K562 (cell line): ENCODE measurements around the gene LZTR1. TPM values are rescaled to one million over a fixed set of nuclear protein-coding genes. Genes with fewer than 3 reads are reported as not detected.
A peak's percentile ranks its signal among the peaks of the same experiment; 100 is the strongest.

ENCODE experiments used
- BRF1 ChIP-seq: IDR thresholded peaks from 3 replicates; pipeline ENCODE4 v1.6.1; 2011; ENCODE audit warnings: borderline replicate concordance, mild to moderate bottlenecking; ENCODE audit not compliant: insufficient read length; ENCODE audit errors: extremely low read depth
- IRF1 ChIP-seq: sonication (generic); formaldehyde crosslinking; IDR thresholded peaks from 2 replicates; pipeline ENCODE4 v1.8.0; 2022; ENCODE audit warnings: missing genetic modification reagents, mild to moderate bottlenecking, borderline replicate concordance
- MECOM ChIP-seq: fragments of 250-450 bp; sonication (Bioruptor Pico); IDR thresholded peaks from 2 replicates; pipeline ENCODE4 v1.8.0; 2022; ENCODE audit warnings: inconsistent platforms
- NCOA2 ChIP-seq, 2 experiments: fragments of 450-650 bp; IDR thresholded peaks; 2 replicates each; pipeline ENCODE4 v1.6.1; 2018; ENCODE audit warnings: mild to moderate bottlenecking in 2 of 2, moderate library complexity in 1 of 2; ENCODE audit not compliant: partially characterized antibody in 2 of 2
- NELFE ChIP-seq: IDR thresholded peaks from 2 replicates; pipeline ENCODE4 v1.6.1; 2011; ENCODE audit warnings: mild to moderate bottlenecking; ENCODE audit not compliant: insufficient read depth, insufficient read length
- NFE2 ChIP-seq: IDR thresholded peaks from 2 replicates; pipeline ENCODE4 v1.6.1; 2014; ENCODE audit warnings: antibody characterized with exemption, low read depth
- NFE2L1 ChIP-seq: fragments of 450-650 bp; IDR thresholded peaks from 2 replicates; pipeline ENCODE4 v1.6.1; 2016; ENCODE audit warnings: missing genetic modification characterization, low read depth, mild to moderate bottlenecking, missing compliant biosample characterization, moderate library complexity, borderline replicate concordance
- NR3C1 ChIP-seq: sonication (generic); formaldehyde crosslinking; IDR thresholded peaks from 2 replicates; pipeline ENCODE4 v1.8.1; 2022; ENCODE audit warnings: missing genetic modification reagents
- POLR2AphosphoS5 ChIP-seq: IDR thresholded peaks from 2 replicates; pipeline ENCODE4 v1.6.1; 2011; ENCODE audit warnings: mild to moderate bottlenecking, low read depth, low read length, moderate library complexity; ENCODE audit not compliant: control insufficient read depth, insufficient read depth
- POLR3A ChIP-seq: IDR thresholded peaks from 2 replicates; pipeline ENCODE4 v1.6.1; 2011; ENCODE audit warnings: borderline replicate concordance, mild to moderate bottlenecking, moderate library complexity; ENCODE audit not compliant: insufficient read length, insufficient read depth; ENCODE audit errors: extremely low read depth
- PRPF4 ChIP-seq: fragments of 200-400 bp; formaldehyde crosslinking; IDR thresholded peaks from one replicate; pipeline ENCODE4 v1.6.1; 2017; ENCODE audit warnings: low read length, low read depth, mild to moderate bottlenecking; ENCODE audit not compliant: insufficient read depth, poor library complexity, severe bottlenecking
- RBFOX2 ChIP-seq: fragments of 200-400 bp; formaldehyde crosslinking; IDR thresholded peaks from 2 replicates; pipeline ENCODE4 v1.6.1; 2017; ENCODE audit warnings: low read depth, mild to moderate bottlenecking, low read length, moderate library complexity
- SMARCC2 ChIP-seq: fragments of 450-650 bp; IDR thresholded peaks from 2 replicates; pipeline ENCODE4 v1.6.1; 2017; ENCODE audit warnings: antibody characterized with exemption, moderate library complexity, mild to moderate bottlenecking, low read depth
- SP2 ChIP-seq: IDR thresholded peaks from 2 replicates; pipeline ENCODE4 v1.6.1; 2011; ENCODE audit warnings: mild to moderate bottlenecking, low read depth, low read length, moderate library complexity; ENCODE audit not compliant: poor library complexity, severe bottlenecking; ENCODE audit errors: extremely low read depth
- SREBF1 ChIP-seq: fragments of 150-350 bp; IDR thresholded peaks from 2 replicates; pipeline ENCODE4 v1.6.1; 2014; ENCODE audit warnings: antibody characterized with exemption, low read depth, low read length, borderline replicate concordance
- TAF15 ChIP-seq: fragments of 200-400 bp; formaldehyde crosslinking; IDR thresholded peaks from 2 replicates; pipeline ENCODE4 v1.6.1; 2017; ENCODE audit warnings: mild to moderate bottlenecking, low read depth, low read length, moderate library complexity
- ZNF232 ChIP-seq: sonication (generic); formaldehyde crosslinking; IDR thresholded peaks from 2 replicates; pipeline ENCODE4 v1.8.0; 2022; ENCODE audit warnings: mild to moderate bottlenecking, missing genetic modification reagents
- ZNF384 ChIP-seq: IDR thresholded peaks from 2 replicates; pipeline ENCODE4 v1.6.1; 2012; ENCODE audit warnings: low read depth, low read length, improper control_type of control experiment
- ZNF449 ChIP-seq: fragments of 250-450 bp; sonication (Bioruptor Pico); IDR thresholded peaks from 2 replicates; pipeline ENCODE4 v1.8.0; 2022; ENCODE audit warnings: moderate library complexity, mild to moderate bottlenecking, inconsistent platforms
- ZNF551 ChIP-seq: fragments of 250-450 bp; sonication (Bioruptor Pico); IDR thresholded peaks from 2 replicates; pipeline ENCODE4 v1.5.0; 2021; ENCODE audit warnings: mild to moderate bottlenecking, moderate library complexity
- ZNF561 ChIP-seq: fragments of 450-650 bp; formaldehyde crosslinking; conservative IDR thresholded peaks from 2 replicates; pipeline ENCODE4 v1.4.0; 2020; ENCODE audit warnings: mild to moderate bottlenecking, moderate library complexity
- ZNF583 ChIP-seq: fragments of 250-450 bp; sonication (Bioruptor Pico); IDR thresholded peaks from 2 replicates; pipeline ENCODE4 v1.4.0; 2020
- ZNF707 ChIP-seq: fragments of 250-450 bp; sonication (Bioruptor Pico); conservative IDR thresholded peaks from 2 replicates; pipeline ENCODE4 v1.8.0; 2022; ENCODE audit warnings: inconsistent platforms, mild to moderate bottlenecking, moderate library complexity
- polyA plus RNA-seq, 8 experiments: library from polyadenylated mRNA; depleted of rRNA in 4 of 8; stranded (reverse) in 5 of 8; unstranded in 3 of 8; fragments of >200 nt; fragmentation: Nextera tagmentation in 2 of 8; fragmentation: Illumina TruSeq in 1 of 8; extraction: Ambion mirVana in 2 of 8; extraction: Trizol in 1 of 8; gene quantifications; 2 replicates each; pipeline versions ENCODE4 v1.2.1 to v1.2.3, GENCODE V29; 2011 to 2014; ENCODE audit warnings: inconsistent platforms in 1 of 8, missing spikeins in 1 of 8
- total RNA-seq, 7 experiments: library from RNA; depleted of rRNA in 6 of 7; stranded (reverse); fragments of >200 nt in 6 of 7; fragmentation: Illumina TruSeq in 2 of 7; extraction: Trizol in 2 of 7; gene quantifications; 2 replicates each; pipeline versions ENCODE4 v1.2.1 to v1.2.3, GENCODE V29; 2011 to 2021; ENCODE audit warnings: low replicate concordance in 1 of 7
- TF ChIP-seq, protein P1 (sequence below): fragments of 200-800 bp; sonication (Bioruptor generic); IDR thresholded peaks from 2 replicates; pipeline ENCODE4 v1.6.1; 2017; ENCODE audit warnings: missing genetic modification characterization, missing compliant biosample characterization
- TF ChIP-seq, protein P2 (sequence below): fragments of 250-450 bp; sonication (Bioruptor Pico); IDR thresholded peaks from 2 replicates; pipeline ENCODE4 v1.9.0; 2021; ENCODE audit warnings: mild to moderate bottlenecking

LZTR1 gene
- total and polyA plus RNA-seq, 9 of the 15 experiments (the other 6 are each of a cell fraction or from before 2014, with no cell fraction given), result 2.2 to 135 (median 63.0) TPM

DNA sequence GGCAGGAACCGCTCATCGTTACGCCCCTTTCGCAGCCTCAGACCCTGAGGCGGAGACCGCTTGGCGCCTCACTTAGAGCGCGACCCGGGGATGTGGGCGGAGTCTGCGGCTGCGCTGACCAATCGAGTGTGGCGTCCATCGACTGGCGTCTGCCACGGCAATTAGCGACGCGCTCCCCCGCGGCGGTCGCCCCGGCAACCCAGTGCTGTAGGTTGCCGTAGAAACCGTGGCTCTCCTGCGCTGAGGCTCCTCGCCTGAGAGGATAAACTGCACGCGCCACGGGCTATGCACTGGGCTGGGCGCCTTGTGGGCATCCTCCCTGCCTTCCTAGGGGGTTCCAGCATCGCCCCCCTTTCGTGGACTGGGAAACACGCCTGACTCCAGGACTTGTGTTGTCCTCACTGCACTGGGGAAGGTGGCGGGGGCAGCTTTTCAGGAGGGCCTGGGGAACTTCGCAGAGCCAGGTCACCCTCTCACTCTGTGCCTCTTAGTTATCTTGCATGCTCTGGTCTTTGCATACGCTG, 32.2 kb downstream of the LZTR1 start (continued):
- TF ChIP-seq ZNF384 (no peak; the same call in 1 of the 2 replicates), TAF15 (no peak), MECOM (CRISPR knock-in tag) (no peak), POLR2AphosphoS5 (no peak), NR3C1 (CRISPR knock-in tag) (no peak), ZNF561 (CRISPR knock-in tag) (0 out of 2 replicates have a peak, but pooled peaks have one; percentile 21), SP2 (peak; percentile 49), NCOA2 (IDR thresholded peaks at IDR 0.05; ENCODE audit: partially characterized antibody in 2 of 2) (no peak), IRF1 (CRISPR knock-in tag) (no peak), BRF1 (no peak), RBFOX2 (peak; percentile 75; the same call in 1 of the 2 replicates), ZNF232 (CRISPR knock-in tag) (no peak), NFE2 (no peak), POLR3A (no peak), NFE2L1 (no peak), SMARCC2 (no peak), NELFE (no peak), ZNF449 (CRISPR knock-in tag) (0 out of 2 replicates have a peak, but pooled peaks have one; percentile 14), SREBF1 (peak; percentile 60), ZNF583 (peak; percentile 88; the same call in 1 of the 2 replicates), ZNF551 (CRISPR knock-in tag) (no peak), PRPF4 (no peak), ZNF707 (CRISPR knock-in tag) (no peak)
- TF ChIP-seq, protein P1, sequence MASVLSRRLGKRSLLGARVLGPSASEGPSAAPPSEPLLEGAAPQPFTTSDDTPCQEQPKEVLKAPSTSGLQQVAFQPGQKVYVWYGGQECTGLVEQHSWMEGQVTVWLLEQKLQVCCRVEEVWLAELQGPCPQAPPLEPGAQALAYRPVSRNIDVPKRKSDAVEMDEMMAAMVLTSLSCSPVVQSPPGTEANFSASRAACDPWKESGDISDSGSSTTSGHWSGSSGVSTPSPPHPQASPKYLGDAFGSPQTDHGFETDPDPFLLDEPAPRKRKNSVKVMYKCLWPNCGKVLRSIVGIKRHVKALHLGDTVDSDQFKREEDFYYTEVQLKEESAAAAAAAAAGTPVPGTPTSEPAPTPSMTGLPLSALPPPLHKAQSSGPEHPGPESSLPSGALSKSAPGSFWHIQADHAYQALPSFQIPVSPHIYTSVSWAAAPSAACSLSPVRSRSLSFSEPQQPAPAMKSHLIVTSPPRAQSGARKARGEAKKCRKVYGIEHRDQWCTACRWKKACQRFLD, result no peak
- TF ChIP-seq, protein P2, sequence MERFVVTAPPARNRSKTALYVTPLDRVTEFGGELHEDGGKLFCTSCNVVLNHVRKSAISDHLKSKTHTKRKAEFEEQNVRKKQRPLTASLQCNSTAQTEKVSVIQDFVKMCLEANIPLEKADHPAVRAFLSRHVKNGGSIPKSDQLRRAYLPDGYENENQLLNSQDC (CRISPR knock-in tag), result no peak
